OCI-LY3 (cell line): ENCODE results near the gene ARHGAP12.
A peak's percentile ranks its signal among the peaks of the same experiment; 100 is the strongest.

Source experiments
- H2AFZ ChIP-seq: fragments of 200-600, 300-600 bp; shearing (Covaris generic); 2 replicates; pipeline ENCODE4 v1.6.0; 2014; ENCODE audit warnings: antibody characterized with exemption, low read depth, low read length
- H3K27ac ChIP-seq: fragments of 200-600, 300-600 bp; sonication (generic); 2 replicates; pipeline ENCODE4 v1.5.1; 2014; ENCODE audit warnings: mild to moderate bottlenecking, low read length, moderate library complexity, mixed read lengths
- H3K27me3 ChIP-seq: fragments of 200-600, 300-600 bp; sonication (generic); 2 replicates; pipeline ENCODE4 v1.6.1; 2014; ENCODE audit warnings: low read depth, low read length, mixed read lengths
- H3K36me3 ChIP-seq: fragments of 200-600, 300-600 bp; sonication (generic); replicated peaks from 2 replicates; pipeline ENCODE3; 2014; ENCODE audit warnings: low read depth, low read length, mixed read lengths
- H3K4me1 ChIP-seq: fragments of 300-600, 200-600 bp; sonication (generic); 2 replicates; pipeline ENCODE4 v1.6.1; 2014; ENCODE audit warnings: low read length, mixed read lengths
- H3K4me2 ChIP-seq: fragments of 200-600, 300-600 bp; sonication (generic); 2 replicates; pipeline ENCODE4 v1.6.1; 2014; ENCODE audit warnings: low read length, mixed read lengths
- H3K4me3 ChIP-seq: fragments of 300-600, 200-600 bp; sonication (generic); 2 replicates; pipeline ENCODE4 v1.5.1; 2014; ENCODE audit warnings: antibody characterized with exemption, mild to moderate bottlenecking, low read length, moderate library complexity
- H3K79me2 ChIP-seq: fragments of 300-600, 200-600 bp; shearing (Covaris generic); 2 replicates; pipeline ENCODE4 v1.6.1; 2014; ENCODE audit warnings: mild to moderate bottlenecking, low read length, mixed read lengths
- H3K9ac ChIP-seq: fragments of 300-600, 200-600 bp; shearing (Covaris generic); 2 replicates; pipeline ENCODE4 v1.6.0; 2014; ENCODE audit warnings: mild to moderate bottlenecking, low read length, moderate library complexity
- H3K9me3 ChIP-seq: fragments of 200-600, 300-600 bp; shearing (Covaris generic); 2 replicates; pipeline ENCODE4 v1.6.1; 2014; ENCODE audit warnings: low read length, mixed read lengths; ENCODE audit not compliant: insufficient read depth
- H4K20me1 ChIP-seq: fragments of 200-600, 300-600 bp; sonication (generic); 2 replicates; pipeline ENCODE4 v1.6.1; 2016; ENCODE audit warnings: low read length, mixed read lengths; ENCODE audit not compliant: insufficient read depth
- EZH2phosphoT487 ChIP-seq: fragments of 200-600 bp; shearing (Covaris generic); IDR thresholded peaks from 2 replicates; pipeline ENCODE4 v1.6.1; 2018; ENCODE audit warnings: antibody characterized with exemption, mixed run types, low read depth
- TF ChIP-seq, protein P1 (sequence below): fragments of 200-600, 300-600 bp; sonication (generic); IDR thresholded peaks from 2 replicates; pipeline ENCODE4 v1.5.1; 2014; ENCODE audit warnings: antibody characterized with exemption, low read length, low read depth

Gene ARHGAP12

DNA sequence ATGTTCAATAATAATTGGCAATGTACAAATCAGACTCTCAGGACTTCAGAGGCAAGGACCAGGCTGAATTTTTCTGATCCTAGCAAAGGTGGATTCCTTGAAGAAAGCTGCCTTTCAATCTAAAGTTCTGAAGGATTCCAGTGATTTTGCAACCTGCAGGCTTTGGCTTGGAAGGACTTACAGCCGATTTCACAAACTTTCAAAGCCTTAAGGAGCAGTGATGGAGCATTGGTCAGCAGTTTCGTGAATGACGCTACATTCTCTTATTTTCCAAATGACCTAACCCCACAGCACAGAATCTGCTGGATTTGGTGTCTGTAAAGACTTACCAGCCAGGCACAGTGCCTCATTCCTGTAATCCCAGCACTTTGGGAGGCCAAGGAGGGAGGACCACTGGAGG is 167.5 kb downstream of the ARHGAP12 start:
- Histone ChIP-seq H3K4me3 (0 out of 2 replicates have a peak overlapping the region, but pooled peaks have one; percentile 81), H2AFZ (0 out of 2 replicates have a peak overlapping the region, but pooled peaks have one; percentile 84), H3K36me3 (no peaks in the 10 kb centered on the region), H3K9ac (no peak overlapping the region), H3K27me3 (no peaks in the 10 kb centered on the region), H4K20me1 (no peaks in the 10 kb centered on the region), H3K27ac (no peak overlapping the region), H3K4me2 (peak overlapping the region; percentile 93), H3K79me2 (no peaks in the 10 kb centered on the region), H3K9me3 (no peaks in the 10 kb centered on the region), H3K4me1 (peaks cover 7% of the 10 kb centered on the region; the same call in 1 of the 2 replicates)
- TF ChIP-seq, protein P1, sequence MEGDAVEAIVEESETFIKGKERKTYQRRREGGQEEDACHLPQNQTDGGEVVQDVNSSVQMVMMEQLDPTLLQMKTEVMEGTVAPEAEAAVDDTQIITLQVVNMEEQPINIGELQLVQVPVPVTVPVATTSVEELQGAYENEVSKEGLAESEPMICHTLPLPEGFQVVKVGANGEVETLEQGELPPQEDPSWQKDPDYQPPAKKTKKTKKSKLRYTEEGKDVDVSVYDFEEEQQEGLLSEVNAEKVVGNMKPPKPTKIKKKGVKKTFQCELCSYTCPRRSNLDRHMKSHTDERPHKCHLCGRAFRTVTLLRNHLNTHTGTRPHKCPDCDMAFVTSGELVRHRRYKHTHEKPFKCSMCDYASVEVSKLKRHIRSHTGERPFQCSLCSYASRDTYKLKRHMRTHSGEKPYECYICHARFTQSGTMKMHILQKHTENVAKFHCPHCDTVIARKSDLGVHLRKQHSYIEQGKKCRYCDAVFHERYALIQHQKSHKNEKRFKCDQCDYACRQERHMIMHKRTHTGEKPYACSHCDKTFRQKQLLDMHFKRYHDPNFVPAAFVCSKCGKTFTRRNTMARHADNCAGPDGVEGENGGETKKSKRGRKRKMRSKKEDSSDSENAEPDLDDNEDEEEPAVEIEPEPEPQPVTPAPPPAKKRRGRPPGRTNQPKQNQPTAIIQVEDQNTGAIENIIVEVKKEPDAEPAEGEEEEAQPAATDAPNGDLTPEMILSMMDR = no peak
- TF ChIP-seq EZH2phosphoT487 = no peak

DNA sequence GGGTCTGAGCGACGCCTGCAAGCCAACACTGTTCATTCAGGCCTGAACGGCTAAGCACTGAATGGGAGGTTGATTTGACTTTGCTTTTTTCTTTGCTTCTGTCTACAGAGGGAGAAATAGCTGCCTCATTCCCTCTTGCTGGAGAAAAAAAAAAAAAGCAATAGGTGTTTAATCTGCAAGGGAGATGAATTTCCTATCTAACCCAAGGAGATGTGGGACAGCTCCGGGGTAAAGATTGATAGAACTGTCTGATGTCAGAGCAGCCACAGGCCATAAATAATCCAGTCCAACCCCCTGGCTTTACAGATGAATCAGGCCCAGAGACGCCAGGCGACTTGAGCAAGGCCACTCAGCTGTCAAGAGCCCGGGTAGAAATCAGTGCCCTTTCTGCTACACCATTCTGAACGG is 168.0 kb downstream of the ARHGAP12 start:
- peak overlapping the region; percentile 81 for H3K4me3 ChIP-seq
- TF ChIP-seq, protein P1 = no peak
- no peak for TF ChIP-seq EZH2phosphoT487
- peak overlapping the region; percentile 93 for H3K4me2 ChIP-seq
- H3K27me3 ChIP-seq = no peaks in the 10 kb centered on the region
- H4K20me1 ChIP-seq = no peaks in the 10 kb centered on the region
- H2AFZ ChIP-seq = peak overlapping the region; percentile 84
- H3K27ac ChIP-seq = no peak overlapping the region
- peaks cover 7% of the 10 kb centered on the region; the same call in 1 of the 2 replicates for H3K4me1 ChIP-seq
- H3K36me3 ChIP-seq = no peaks in the 10 kb centered on the region
- H3K9me3 ChIP-seq = no peaks in the 10 kb centered on the region
- H3K79me2 ChIP-seq = no peaks in the 10 kb centered on the region
- peak overlapping the region; percentile 65 for H3K9ac ChIP-seq

DNA sequence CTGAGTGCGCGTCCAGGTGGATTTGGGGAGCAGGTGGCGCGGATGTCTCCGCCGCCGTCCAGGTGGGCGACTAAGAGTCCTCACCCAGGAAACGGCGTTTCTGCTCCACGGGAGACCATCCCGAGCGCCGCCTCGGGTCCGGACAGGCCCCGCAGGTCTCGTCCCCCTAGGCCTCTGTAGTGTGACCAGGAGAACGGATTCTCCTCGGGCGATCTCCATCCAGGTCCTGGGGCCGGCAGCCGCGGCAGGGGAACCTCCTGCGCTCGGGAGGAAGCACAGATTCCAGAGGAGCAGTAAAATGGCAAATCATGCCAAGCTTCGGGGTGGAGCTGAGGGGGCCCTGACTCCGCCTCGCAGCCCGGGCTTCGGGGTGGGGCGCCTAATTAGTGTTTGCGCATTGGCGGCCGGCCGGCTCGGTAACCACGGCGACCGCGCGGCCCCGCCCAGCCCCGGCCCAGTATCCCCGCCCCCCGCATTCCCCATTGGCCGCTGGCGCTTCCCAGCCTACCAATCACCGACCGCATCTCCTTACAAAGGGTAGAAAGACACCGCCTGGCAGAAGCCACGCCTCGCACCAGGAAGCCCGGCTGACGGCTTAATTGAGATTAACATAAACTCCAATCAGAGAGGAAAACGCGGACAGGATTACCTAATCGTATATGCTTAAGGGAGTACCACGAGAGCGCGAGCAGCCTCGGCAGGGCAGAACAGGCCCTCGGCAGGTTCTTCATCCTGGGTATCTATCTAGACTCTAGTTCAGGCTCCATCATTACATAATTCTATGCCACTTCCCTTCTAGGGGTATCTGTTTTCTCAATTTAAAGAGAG is 168.6 kb downstream of the ARHGAP12 start:
- peak overlapping the region; percentile 93 for H3K4me2 ChIP-seq
- H3K79me2 ChIP-seq = no peaks in the 10 kb centered on the region
- H3K9me3 ChIP-seq = no peaks in the 10 kb centered on the region
- no peak overlapping the region for H3K27ac ChIP-seq
- H3K36me3 ChIP-seq = no peaks in the 10 kb centered on the region
- peak overlapping the region; percentile 84 for H3K9ac ChIP-seq
- peak overlapping the region; percentile 86 for H3K4me3 ChIP-seq
- no peaks in the 10 kb centered on the region for H3K27me3 ChIP-seq
- TF ChIP-seq, protein P1 = no peak
- no peak for TF ChIP-seq EZH2phosphoT487
- peak overlapping the region; percentile 84 for H2AFZ ChIP-seq
- H4K20me1 ChIP-seq = no peaks in the 10 kb centered on the region
- peaks cover 7% of the 10 kb centered on the region; the same call in 1 of the 2 replicates for H3K4me1 ChIP-seq

DNA sequence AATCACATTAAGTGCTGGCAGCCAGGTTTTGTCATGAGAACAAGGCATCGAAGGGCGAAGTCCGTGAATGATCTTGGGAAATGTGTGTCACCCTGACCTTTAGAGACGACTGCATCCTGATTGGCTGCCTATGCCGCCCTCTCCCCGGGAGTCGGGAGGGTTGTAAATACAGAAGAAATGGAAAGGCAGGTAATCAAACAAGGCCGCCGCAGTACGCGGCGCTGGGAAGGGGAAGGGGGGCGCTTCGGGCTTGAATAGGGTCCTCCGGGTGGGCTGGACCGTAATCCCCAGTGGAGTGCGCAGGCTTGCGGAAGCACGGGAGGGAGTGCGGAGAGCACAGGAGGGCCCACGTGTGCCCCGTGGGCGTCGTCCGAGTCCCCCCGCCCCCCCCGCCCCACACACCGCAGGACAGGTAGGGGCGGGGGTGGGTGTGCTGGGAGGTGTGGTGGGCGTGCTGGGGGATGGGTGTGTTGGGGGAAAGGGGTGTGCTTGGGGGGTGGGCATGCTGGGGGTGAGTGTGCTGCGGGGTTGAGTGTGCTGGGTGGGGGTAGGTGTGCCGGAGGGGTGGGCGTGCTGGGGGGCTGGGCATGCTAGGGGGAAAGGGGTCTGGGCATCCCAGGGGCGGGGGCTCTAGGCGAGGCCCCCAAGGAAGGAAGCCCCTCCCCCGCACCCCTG is 169.4 kb downstream of the ARHGAP12 start:
- H3K4me1 ChIP-seq = peaks cover 7% of the 10 kb centered on the region; the same call in 1 of the 2 replicates
- peak overlapping the region; percentile 86 for H3K4me3 ChIP-seq
- TF ChIP-seq, protein P1 = no peak
- no peak for TF ChIP-seq EZH2phosphoT487
- H3K27ac ChIP-seq = no peak overlapping the region
- 0 out of 2 replicates have a peak overlapping the region, but pooled peaks have one; percentile 60 for H2AFZ ChIP-seq
- H3K9ac ChIP-seq = peak overlapping the region; percentile 84
- no peaks in the 10 kb centered on the region for H3K9me3 ChIP-seq
- H3K36me3 ChIP-seq = no peaks in the 10 kb centered on the region
- peak overlapping the region; percentile 91 for H3K4me2 ChIP-seq
- no peaks in the 10 kb centered on the region for H3K27me3 ChIP-seq
- H4K20me1 ChIP-seq = no peaks in the 10 kb centered on the region
- H3K79me2 ChIP-seq = no peaks in the 10 kb centered on the region
